Transverse colon (tissue), 4 donors: ENCODE results near the gene SPANXN4. TPM values are rescaled to one million over a fixed set of nuclear protein-coding genes. Genes with fewer than 3 reads are reported as not detected.

Source experiments
- DNase-seq: peaks from one replicate; pipeline ENCODE4 v3.0.0-alpha.2; 2019
- H3K27ac ChIP-seq, 4 donors: fragments of 200-600 bp; sonication (generic); 2 replicates each; pipeline ENCODE4 v1.5.1; 2016 to 2018; ENCODE audit warnings: inconsistent platforms in 4 of 4
- H3K27me3 ChIP-seq: fragments of 200-600 bp; sonication (generic); 2 replicates; pipeline ENCODE4 v1.5.1; 2017; ENCODE audit warnings: inconsistent platforms
- H3K36me3 ChIP-seq, 4 donors: fragments of 200-600 bp; sonication (generic); 2 replicates each; pipeline ENCODE4 v1.5.1; 2017 to 2019; ENCODE audit warnings: inconsistent platforms in 4 of 4
- H3K4me1 ChIP-seq, 4 donors: fragments of 200-600 bp; sonication (generic); 2 replicates each; pipeline ENCODE4 v1.5.1; 2017 to 2020; ENCODE audit warnings: inconsistent platforms in 4 of 4
- H3K4me3 ChIP-seq, 4 donors: fragments of 200-600 bp; sonication (generic); 1 replicate in 1 of 4; 2 replicates in 3 of 4; pipeline versions ENCODE4 v1.5.1 to v1.6.1; 2017 to 2019; ENCODE audit warnings: inconsistent platforms in 4 of 4
- H3K9me3 ChIP-seq, 2 donors: fragments of 200-600 bp; sonication (generic); 2 replicates each; pipeline ENCODE4 v1.5.1; 2017 to 2019; ENCODE audit warnings: inconsistent platforms in 2 of 2
- CTCF ChIP-seq, 5 experiments: fragments of 200-600 bp in 3 of 5; fragments of 450-650 bp in 2 of 5; sonication (generic) in 3 of 5; IDR thresholded peaks; 1 replicate in 2 of 5; 2 replicates in 3 of 5; pipeline ENCODE4 v1.5.1; 2016 to 2017; ENCODE audit warnings: antibody characterized with exemption in 5 of 5, inconsistent platforms in 3 of 5, mild to moderate bottlenecking in 2 of 5, moderate library complexity in 1 of 5
- EP300 ChIP-seq: sonication (generic); formaldehyde crosslinking; IDR thresholded peaks from one replicate; pipeline ENCODE4 v1.6.1; 2017; ENCODE audit warnings: antibody characterized with exemption, low read depth
- POLR2A ChIP-seq: fragments of 450-650 bp; IDR thresholded peaks from one replicate; pipeline ENCODE4 v1.6.1; 2016; ENCODE audit warnings: antibody characterized with exemption, mild to moderate bottlenecking, moderate library complexity
- POLR2AphosphoS5 ChIP-seq, 3 donors: sonication (generic); formaldehyde crosslinking; IDR thresholded peaks; one replicate each; pipeline ENCODE4 v1.6.1; 2016; ENCODE audit warnings: antibody characterized with exemption in 3 of 3
- WGBS, 2 donors: methylation state at CpG; one replicate each; pipeline ENCODE4 v1.1.5; 2018; ENCODE audit warnings: low coverage in 1 of 2; 5-methylcytosine and 5-hydroxymethylcytosine counted together
- in situ Hi-C, 4 donors: fragments of 200-750 bp; cut with MboI; loops; one replicate each; pipeline versions ENCODE4 v1.15.0 to v1.15.1; 2017; ENCODE audit warnings: low sequenced_read_pairs in 3 of 4, low pct_ligation_motif_present in 1 of 4, low pct_unique_long_range_greater_than_20kb in 1 of 4
- intact Hi-C: fragments of 100-400 bp; cut with DNase I; formaldehyde crosslinking; loops from one replicate; pipeline ENCODE4 v1.15.1; 2023; ENCODE audit warnings: low total_unique reads
- total RNA-seq, 4 donors: library from RNA; depleted of rRNA; stranded (reverse); fragments of >200 nt; gene quantifications; one replicate each; pipeline ENCODE4 v1.1.0, GENCODE V29; 2016

The SPANXN4 gene
- not detected for total RNA-seq

- no peaks in the 10 kb centered on the region for H3K36me3 ChIP-seq
- no peaks in the 10 kb centered on the region for H3K9me3 ChIP-seq
- 84% methylated on average over 2 of the region's 2 CpGs; no CpG with 5 or more reads in 1 of the 2 donors for WGBS, 2 donors
- no peaks in the 10 kb centered on the region for H3K27me3 ChIP-seq
- in situ Hi-C loops (no loop called here), intact Hi-C loops (no loop called here)
- no peaks in the 10 kb centered on the region for H3K4me1 ChIP-seq
- TF ChIP-seq POLR2AphosphoS5 (IDR thresholded peaks at IDR 0.05) (no peak), CTCF (IDR thresholded peaks at IDR 0.05) (no peak), POLR2A (no peak), EP300 (no peak)
- no peak within 1 kb of the TSS for H3K4me3 ChIP-seq
- H3K27ac ChIP-seq = no peak within 1 kb of the TSS
- no peak for DNase-seq
These were observed at the start of gene SPANXN4 for GRCh38 chrX:143025628-143026027. SPANXN4 (plus strand) TSS chrX:143025928; CDS start chrX:143026015, 87 bp downstream.

GRCh38 chrX:142977128-142977914, 48.4 kb upstream of the SPANXN4 start:
- in situ Hi-C loops = no loop called here
- Histone ChIP-seq H3K4me1 (no peaks in the 10 kb centered on the region), H3K36me3 (no peaks in the 10 kb centered on the region), H3K27ac (no peak overlapping the region), H3K4me3 (no peak overlapping the region), H3K27me3 (no peaks in the 10 kb centered on the region), H3K9me3 (no peaks in the 10 kb centered on the region)
- intact Hi-C loops = no loop called here
- WGBS, 2 donors = 59 to 93% methylated on average over 3 to 6 of the region's 6 CpGs
- TF ChIP-seq CTCF (IDR thresholded peaks at IDR 0.05) = no peak
- DNase-seq = no peak

GRCh38 chrX:142978130-142978684, 47.5 kb upstream of the SPANXN4 start:
- no peak overlapping the region for H3K27ac ChIP-seq
- no peak for DNase-seq
- in situ Hi-C loops = no loop called here
- H3K4me1 ChIP-seq = no peaks in the 10 kb centered on the region
- no peak for TF ChIP-seq CTCF (IDR thresholded peaks at IDR 0.05)
- no peak for TF ChIP-seq POLR2AphosphoS5 (IDR thresholded peaks at IDR 0.05)
- no peak for TF ChIP-seq EP300
- TF ChIP-seq POLR2A = no peak
- no peaks in the 10 kb centered on the region for H3K36me3 ChIP-seq
- 53 to 59% methylated on average over 2 to 4 of the region's 4 CpGs for WGBS, 2 donors
- H3K4me3 ChIP-seq = no peak overlapping the region
- no peaks in the 10 kb centered on the region for H3K9me3 ChIP-seq
- intact Hi-C loops = no loop called here
- no peaks in the 10 kb centered on the region for H3K27me3 ChIP-seq

GRCh38 chrX:142982679-142983078, 43.0 kb upstream of the SPANXN4 start:
- no peak for DNase-seq
- no peaks in the 10 kb centered on the region for H3K9me3 ChIP-seq
- intact Hi-C loops (no loop called here), in situ Hi-C loops (no loop called here)
- H3K36me3 ChIP-seq = no peaks in the 10 kb centered on the region
- H3K27ac ChIP-seq = no peak overlapping the region
- H3K4me1 ChIP-seq = no peaks in the 10 kb centered on the region
- no peak for TF ChIP-seq POLR2A
- TF ChIP-seq CTCF (IDR thresholded peaks at IDR 0.05) = no peak
- no peak for TF ChIP-seq POLR2AphosphoS5 (IDR thresholded peaks at IDR 0.05)
- TF ChIP-seq EP300 = no peak
- WGBS, 2 donors = 26 to 60% methylated on average over 1 to 2 of the region's 2 CpGs
- no peak overlapping the region for H3K4me3 ChIP-seq
- no peaks in the 10 kb centered on the region for H3K27me3 ChIP-seq
